Midbrain (tissue), 1 donor: ENCODE data around the gene NDUFS6.
"Not testable (repeated sequence)": the region's sequence is repeated elsewhere in the genome, so short reads cannot be mapped to it uniquely, and the experiment has no call there.

Experiments
- DNase-seq: peaks from one replicate; lab custom pipeline; 2025; lab: John Stamatoyannopoulos, UW

Gene NDUFS6

DNA sequence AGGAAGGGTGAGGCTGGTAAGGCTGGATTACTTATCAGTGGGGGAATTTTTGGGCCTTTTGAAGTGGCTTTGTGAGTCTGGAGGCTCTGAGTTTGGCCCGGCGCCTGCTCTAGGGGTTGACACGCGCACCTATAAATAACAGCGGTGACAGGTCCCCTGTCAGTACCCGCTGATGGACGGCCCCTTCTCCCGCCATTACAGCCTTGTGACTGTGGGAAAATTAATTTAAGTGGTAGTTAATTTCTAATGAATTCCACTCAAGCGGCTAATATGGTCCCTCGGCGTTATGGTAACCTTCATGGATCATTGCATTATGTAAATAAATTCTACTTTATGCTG is 18.0 kb upstream of the NDUFS6 start:
- no peak for DNase-seq

GRCh38 chr5:1784197-1785050 is 16.8 kb upstream of the NDUFS6 start:
- no peak for DNase-seq

DNA sequence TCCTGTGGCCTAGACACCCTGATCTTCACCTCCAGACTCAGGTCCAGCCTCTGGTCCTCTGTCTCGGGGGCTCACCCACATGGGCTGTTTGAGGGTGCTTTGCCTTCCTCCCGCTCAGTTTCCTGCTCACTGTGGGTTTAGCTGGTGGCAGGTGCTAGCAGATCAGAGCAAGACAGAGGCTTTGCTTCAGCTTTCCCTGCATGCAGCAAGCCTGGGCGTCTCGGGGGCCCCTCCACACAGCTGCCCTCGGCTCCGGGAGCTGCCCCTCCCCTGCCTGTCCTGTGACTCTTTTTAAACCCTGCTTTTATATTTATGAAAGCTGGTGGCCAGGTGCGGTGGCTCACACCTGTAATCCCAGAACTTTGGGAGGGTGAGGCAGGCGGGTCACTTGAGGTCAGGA is 16.1 kb upstream of the NDUFS6 start:
- no peak for DNase-seq

DNA sequence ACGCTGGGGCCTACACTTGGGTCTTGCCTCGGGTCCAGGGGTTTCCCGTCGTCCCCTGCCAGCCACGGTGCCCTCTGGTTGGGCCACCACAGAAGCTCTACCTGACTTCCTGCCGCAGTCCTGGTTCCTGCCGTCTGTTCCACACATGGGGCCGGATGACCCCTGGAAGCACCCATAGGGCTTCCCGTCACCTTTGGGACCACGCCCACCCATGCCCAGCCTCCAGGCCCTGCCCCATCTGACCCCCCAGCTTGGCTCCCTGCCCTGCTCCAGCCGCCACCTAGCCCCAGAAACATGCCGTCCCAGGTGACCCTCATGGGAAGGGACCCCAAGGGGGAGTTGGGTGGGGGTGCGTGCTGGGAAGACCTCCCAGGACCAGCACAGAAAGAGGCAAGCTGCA is 15.2 kb upstream of the NDUFS6 start:
- no peak for DNase-seq

DNA sequence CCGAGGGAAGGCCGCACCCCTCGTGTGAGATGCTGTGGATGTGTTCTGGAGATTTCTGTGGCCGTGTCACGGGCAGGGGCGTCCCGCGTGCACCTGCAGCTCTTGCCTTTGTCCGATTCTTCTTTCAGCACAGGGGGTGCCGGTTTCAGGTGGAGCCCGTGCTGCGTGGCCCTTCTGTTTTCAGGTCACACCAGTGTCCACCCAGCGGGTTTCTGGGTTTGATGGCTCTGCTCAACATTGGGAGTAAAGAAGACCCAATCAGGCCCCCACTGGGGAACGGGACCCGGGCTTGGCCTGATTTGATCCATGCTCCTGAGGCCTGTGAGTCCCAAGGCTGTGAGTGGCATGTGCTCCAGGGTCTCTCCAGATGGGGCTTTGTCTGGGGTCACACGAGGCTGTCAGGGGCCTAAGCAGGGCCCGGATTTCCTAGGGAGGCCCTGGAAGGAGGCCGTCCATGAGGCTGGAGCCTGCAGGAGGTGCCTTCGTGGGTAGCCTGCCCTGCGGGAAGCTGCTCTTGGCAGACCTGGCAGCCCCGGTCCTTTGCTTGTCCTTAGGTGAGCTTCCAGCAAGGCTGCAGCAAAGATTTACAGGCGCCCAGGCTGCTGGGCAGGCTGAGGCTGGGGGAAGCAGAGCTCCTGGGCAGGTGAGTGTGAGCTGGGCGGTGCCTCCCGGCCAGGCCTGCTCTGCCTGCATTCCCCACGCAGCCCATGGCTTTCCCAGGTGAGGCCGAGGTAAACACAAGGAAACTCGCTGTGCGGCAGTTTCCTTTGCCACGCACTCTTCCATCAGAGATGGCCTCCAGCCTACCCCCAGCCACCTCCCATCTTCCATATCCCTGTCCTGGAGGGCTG is 14.4 kb upstream of the NDUFS6 start:
- DNase-seq = no peak

DNA sequence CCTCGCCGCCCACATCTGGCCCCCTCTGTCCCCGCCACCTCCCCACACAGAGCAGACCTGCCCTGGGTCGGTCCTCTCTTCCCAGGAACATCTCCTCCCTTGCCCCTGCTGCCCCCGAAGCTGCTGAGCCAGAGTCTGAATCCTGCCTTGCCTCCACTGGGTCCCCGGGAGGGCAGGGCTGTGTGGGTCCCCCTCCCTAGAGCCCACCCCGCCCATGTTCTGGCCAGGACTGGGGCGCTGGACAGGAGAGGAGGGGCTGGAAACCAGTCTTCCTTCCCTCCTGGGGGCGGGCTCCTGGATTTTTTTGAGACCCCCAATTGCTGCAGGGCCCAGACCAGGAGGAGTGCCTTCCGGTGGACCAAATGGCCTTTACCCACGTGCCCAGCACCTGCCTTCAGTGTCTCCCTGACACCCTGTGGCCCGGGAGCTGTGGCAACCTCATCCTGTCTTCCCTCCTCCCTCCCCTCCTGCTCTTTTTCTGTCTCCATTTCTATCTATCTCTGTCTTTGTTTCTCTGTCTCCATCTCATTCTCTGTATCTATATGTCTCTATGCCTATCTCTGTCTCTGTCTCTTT is 13.6 kb upstream of the NDUFS6 start:
- DNase-seq = no peak

GRCh38 chr5:1788200-1788599 is 13.0 kb upstream of the NDUFS6 start:
- no peak for DNase-seq

DNA sequence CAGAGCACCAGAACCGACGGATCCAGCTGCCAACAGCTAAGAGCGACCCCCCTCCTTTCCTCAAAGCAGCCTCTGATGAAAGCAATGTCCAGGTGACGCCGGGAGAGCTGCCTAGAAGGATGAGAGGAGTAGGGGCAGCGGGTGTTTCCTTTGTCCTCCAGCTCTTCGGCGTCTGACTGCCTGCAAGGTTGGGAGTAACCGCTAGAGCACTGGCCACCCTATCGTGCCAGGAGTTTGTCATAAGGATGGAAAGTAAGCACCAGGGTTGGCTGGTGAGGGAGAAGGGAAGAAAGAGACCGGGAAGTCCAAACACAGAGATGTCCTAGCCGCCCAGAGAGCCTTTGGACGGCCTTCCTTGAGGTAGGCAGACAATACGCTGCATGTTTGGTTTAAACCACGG is 12.4 kb upstream of the NDUFS6 start:
- DNase-seq = no peak

GRCh38 chr5:1789438-1789833 is 11.8 kb upstream of the NDUFS6 start:
- DNase-seq = not testable (repeated sequence)

DNA sequence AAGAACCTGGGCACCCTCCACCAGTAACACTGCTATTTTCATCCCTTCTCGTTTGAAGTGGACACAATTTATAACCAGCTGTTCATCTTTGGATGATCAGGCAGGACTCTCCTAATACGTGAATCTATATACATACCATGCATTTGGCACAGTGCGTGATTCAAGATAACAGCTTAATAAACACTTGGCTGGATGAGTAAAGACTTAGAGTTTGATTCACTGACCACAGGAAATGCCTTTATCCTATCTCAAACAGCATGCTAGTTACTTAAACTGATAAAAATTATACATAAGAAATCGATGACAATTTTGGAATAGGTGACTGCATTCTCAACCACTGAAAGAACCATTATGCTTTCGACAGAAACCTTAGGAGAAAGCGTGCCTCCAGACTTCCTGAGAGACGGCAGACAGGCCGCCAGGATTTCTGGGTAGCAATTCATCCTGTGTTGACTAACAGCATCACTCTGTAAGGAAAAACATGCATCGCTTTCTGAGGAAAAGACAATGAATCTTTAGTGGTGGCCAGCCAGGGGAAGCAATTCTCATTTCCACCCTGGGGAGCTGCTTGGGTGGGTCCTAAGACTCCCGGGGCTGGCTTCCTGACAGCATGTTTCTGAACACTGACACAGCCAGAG is 11.3 kb upstream of the NDUFS6 start:
- no peak for DNase-seq

DNA sequence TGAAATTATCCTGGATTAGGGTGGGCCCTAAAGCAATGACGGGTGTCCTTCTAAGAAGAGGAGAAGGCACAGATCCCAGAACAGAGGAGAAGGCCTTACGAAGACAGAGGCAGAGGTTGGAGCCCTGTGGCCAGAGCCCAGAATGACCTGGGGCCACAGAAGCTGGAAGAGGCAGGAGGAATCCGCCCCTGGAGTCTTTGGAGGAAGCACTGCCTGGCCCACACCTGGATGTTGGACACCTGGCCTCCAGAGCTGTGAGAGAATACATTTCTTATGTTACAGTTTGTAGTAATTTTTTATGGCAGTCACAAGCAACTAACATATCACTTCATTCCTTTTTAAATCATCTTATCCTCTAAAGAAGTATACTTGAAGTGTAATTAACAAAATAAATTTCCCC is 10.0 kb upstream of the NDUFS6 start:
- no peak for DNase-seq

DNA sequence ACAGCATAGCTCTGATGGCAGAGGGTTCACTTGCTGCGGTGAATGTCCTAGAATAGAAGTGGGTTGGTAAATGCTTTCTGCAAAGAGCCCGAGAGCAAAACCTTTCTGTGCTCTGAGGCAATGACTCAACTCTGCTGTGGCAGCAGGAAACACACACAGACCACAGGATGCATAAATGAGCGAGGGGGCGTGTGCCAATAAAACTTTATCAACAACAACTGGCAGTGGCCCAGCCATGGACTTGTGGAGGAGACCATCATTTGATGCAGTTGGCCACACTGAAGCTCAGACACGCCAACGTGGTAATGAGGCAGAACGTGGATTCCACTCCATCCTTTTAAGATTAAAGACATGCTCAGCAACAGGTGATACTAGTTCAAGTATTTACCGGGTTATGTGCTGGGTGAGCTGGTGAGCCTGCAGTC is 8.4 kb upstream of the NDUFS6 start:
- no peak for DNase-seq

GRCh38 chr5:1793301-1793740 is 7.9 kb upstream of the NDUFS6 start:
- no peak for DNase-seq

GRCh38 chr5:1793966-1794900 is 7.0 kb upstream of the NDUFS6 start:
- no peak for DNase-seq

DNA sequence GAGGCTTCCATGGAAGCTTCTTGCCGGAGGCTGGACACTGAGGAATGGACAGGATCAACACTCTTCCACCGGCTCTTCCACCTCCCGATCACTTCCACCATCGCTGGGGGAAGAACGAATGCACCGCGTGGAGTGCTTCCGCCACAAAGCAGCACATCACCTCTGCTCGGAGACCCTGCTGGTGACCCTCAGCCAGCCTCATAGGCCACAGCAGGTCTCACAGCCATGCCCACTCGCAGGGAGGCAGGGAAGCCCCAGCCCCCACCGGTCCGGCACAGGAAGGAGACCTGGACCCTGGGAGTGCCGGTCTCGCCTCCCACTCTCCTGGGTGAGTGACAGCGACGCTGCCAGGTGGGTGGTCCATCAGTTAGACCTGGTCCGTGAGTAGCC is 6.3 kb upstream of the NDUFS6 start:
- DNase-seq = no peak

- DNase-seq = no peak
These were observed 5.7 kb upstream of the NDUFS6 start for GRCh38 chr5:1795506-1795905.

- no peak for DNase-seq
These were observed 5.3 kb upstream of the NDUFS6 start for GRCh38 chr5:1795931-1796330.

GRCh38 chr5:1796371-1797102 is 4.7 kb upstream of the NDUFS6 start:
- no peak for DNase-seq

DNA sequence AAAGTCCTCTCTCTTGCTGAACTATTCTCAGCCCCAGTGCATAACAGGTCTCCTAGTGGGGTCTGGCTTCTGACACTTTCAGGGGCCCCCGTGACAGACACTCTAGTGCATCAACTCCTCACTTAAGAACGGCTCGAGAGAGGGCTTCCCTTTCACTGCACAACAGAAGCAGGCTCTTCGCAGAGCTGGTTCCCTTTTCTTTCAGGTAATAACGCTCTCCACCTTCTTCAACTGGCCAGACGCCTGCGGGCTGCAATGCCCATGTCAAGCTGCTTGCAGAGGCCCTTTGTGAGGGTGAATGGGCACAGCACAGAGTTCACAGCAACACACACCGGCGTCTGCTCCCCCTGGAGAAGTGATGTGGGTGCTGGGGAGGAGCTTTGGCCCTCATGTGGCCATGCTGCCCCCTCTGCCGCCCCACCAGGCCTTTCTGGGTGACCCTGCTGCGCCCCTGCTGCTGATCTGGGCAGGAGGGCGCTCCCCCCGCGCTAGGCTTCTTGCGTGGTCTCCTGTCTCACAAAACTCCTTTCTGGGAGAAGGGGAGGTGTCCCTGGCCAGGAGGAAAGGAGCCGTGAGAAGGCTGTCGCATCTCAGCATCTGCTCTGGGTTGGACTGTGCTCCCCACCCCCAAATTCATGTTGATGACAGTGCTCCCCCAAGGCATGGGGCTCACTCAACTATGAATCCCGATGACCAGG is 4.0 kb upstream of the NDUFS6 start:
- no peak for DNase-seq

GRCh38 chr5:1797855-1798254 is 3.4 kb upstream of the NDUFS6 start:
- DNase-seq = no peak
